NB4 (cell line): ENCODE results near the gene FAM118A.
A peak's percentile ranks its signal among the peaks of the same experiment; 100 is the strongest.
"Not testable (repeated sequence)": the region's sequence is repeated elsewhere in the genome, so short reads cannot be mapped to it uniquely, and the experiment has no call there.

Experiments
- DNase-seq: peaks from one replicate; pipeline ENCODE4 v3.0.0; 2010; ENCODE audit warnings: low read depth
- H3K4me3 ChIP-seq: one replicate; pipeline ENCODE4 v1.5.1; 2011; ENCODE audit warnings: mild to moderate bottlenecking, low read depth, low read length, moderate library complexity
- MYC ChIP-seq: IDR thresholded peaks from 2 replicates; pipeline ENCODE4 v1.6.1; 2011; ENCODE audit warnings: low read depth, low read length
- POLR2A ChIP-seq: IDR thresholded peaks from 2 replicates; pipeline ENCODE4 v1.6.1; 2011; ENCODE audit warnings: mild to moderate bottlenecking; ENCODE audit not compliant: insufficient read length; ENCODE audit errors: extremely low read depth
- TF ChIP-seq, protein P1 (sequence below): IDR thresholded peaks from 2 replicates; pipeline ENCODE4 v1.6.1; 2011; ENCODE audit warnings: low read depth, low read length
- TF ChIP-seq, protein P2 (sequence below): IDR thresholded peaks from one replicate; pipeline ENCODE4 v1.5.1; 2012; ENCODE audit warnings: low read depth, low read length

The FAM118A gene

DNA sequence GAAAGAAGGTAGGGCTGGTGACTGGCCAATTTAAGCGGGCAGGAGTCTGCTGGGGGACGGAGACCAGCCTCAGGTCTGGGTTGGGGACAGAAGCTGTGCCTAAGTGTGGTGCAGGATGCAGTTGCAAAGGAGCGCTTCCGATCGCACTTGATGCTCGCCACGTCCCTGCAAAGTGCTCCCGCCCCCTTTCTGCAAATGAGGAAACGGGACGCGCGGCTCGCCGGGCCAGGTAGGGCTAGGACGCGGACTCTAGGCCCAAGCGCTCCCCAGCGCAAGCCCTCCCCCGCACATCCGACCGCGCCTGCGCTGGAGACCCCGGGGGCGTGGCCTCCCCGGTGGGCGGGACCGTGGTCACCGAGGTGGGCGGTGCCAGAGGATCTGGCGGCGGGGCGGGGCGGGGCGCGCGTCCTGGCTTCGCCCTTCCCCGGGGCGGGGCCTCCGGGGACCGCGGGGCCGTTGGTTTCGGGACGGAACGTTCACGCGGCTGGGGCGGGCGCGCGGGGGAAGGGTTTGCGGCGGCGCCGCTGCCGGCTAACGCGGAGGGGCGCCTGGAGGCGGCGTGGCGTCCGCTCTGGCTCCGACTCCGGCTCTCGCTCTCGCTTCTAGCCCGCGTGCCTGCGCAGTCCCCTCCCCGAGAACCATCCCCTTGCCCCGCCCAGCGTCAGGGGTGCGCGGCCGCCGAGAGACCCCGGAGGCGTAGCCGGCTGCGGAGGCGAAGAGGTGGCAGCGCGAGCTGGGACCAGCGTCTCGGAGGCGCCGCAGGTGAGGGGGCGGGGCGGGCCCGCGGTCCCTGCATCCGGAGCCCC lies at the start of gene FAM118A:
Gene FAM118A (plus strand): TSS at position 513 of the 806 bp plus-strand sequence. CDS start 12,446 bp downstream, outside the sequence.
- peak; percentile 96 for DNase-seq
- H3K4me3 ChIP-seq = peak within 1 kb of the TSS; percentile 77
- TF ChIP-seq, protein P1, sequence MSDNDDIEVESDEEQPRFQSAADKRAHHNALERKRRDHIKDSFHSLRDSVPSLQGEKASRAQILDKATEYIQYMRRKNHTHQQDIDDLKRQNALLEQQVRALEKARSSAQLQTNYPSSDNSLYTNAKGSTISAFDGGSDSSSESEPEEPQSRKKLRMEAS = peak; percentile 1; the same call in 1 of the 2 replicates
- TF ChIP-seq POLR2A (peak; percentile 74), MYC (peak; percentile 83)
- TF ChIP-seq, protein P2, sequence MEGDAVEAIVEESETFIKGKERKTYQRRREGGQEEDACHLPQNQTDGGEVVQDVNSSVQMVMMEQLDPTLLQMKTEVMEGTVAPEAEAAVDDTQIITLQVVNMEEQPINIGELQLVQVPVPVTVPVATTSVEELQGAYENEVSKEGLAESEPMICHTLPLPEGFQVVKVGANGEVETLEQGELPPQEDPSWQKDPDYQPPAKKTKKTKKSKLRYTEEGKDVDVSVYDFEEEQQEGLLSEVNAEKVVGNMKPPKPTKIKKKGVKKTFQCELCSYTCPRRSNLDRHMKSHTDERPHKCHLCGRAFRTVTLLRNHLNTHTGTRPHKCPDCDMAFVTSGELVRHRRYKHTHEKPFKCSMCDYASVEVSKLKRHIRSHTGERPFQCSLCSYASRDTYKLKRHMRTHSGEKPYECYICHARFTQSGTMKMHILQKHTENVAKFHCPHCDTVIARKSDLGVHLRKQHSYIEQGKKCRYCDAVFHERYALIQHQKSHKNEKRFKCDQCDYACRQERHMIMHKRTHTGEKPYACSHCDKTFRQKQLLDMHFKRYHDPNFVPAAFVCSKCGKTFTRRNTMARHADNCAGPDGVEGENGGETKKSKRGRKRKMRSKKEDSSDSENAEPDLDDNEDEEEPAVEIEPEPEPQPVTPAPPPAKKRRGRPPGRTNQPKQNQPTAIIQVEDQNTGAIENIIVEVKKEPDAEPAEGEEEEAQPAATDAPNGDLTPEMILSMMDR = no peak

DNA sequence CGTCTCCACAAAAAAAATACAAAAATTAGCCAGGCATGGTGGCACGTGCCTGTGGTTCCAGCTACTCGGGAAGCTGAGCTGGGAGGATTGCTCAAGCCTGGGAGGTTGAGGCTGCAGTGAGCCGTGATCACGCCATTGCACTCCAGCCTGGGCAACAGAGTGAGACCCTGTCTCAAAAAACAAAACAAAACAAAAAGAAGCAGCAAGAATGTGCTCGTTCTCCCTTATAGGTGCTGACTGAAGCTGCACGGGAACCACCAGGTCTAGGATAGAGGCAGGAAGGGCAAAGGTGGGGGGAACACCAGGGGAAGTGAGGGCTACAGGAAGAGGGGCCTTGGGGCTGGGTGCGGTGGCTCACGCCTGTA lies 49.4 kb upstream of the FAM118A start:
- not testable (repeated sequence) for DNase-seq, H3K4me3 ChIP-seq

DNA sequence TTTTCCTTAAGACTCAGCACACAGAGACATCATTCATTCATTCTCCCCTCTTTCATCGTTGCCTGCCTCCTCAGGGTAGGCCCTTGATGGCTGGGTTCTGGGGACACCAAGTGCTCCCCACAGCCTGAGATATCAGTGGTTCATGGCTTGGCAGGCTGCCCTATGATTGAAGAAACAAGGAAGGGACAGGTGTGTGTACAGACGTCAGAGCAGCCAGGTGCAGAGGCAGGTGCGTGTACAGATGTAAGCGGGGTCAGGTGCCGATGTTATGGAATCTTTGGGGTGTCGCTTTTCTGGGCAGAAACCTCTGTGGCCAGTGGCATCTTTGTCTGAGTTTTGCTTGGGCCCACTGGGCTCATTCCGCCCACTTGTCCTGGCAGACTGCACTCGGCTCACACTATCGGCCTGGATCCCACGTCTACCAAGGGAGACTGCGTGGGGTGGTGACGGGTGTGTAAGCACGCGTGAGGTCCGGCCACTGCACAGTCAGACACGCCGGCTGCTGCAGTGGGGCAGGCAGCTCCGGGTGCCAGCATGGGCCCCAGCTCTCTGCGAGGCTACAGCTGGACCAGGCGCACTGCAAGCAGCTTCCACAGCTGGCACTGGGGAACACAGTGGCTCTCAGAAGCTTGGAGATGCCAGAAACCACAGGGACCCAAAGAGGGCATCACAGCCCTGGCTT lies 48.2 kb upstream of the FAM118A start:
- no peak for DNase-seq
- no peak for TF ChIP-seq MYC
- TF ChIP-seq, protein P1 = no peak
- TF ChIP-seq, protein P2 = no peak
- TF ChIP-seq POLR2A = no peak
- H3K4me3 ChIP-seq = no peak overlapping the region

DNA sequence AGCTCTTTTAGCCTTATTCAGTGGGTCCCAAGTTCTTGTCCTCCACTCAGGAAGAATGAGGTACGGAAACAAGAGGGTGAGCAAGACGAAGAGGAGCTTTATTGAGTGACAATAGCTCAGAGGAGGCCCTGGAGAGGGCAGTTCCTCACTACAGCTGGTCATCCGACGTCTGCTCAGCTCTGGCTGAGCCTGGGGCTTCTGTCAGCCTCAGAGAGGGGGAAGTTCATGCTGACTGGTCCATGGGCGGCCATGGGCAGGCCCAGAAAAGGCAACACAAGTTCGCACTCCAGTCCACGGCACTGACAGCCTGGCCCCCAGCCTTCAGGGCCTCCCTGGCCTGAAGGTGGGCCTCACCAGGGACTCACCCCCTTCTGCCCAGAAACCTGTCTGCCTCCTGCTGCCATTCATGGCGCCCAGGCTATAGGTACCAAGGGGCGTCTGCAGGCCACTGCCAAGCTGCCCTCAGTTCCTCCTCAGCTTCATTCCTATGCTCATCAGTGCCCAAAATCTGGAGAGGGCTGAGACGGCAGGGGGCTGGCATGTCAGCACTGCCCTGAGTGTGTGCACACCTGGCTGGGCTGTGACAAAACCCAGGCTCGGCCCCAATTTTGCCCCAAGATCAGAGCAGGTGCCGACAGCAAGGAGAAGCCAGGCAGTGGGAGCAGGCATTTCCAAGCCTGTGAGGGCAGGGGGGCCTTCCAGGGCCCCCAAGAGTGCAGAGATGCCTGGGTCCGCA lies 47.4 kb upstream of the FAM118A start:
- no peak for TF ChIP-seq MYC
- TF ChIP-seq POLR2A = no peak
- TF ChIP-seq, protein P1 = no peak
- peak; percentile 53 for DNase-seq
- no peak overlapping the region for H3K4me3 ChIP-seq

DNA sequence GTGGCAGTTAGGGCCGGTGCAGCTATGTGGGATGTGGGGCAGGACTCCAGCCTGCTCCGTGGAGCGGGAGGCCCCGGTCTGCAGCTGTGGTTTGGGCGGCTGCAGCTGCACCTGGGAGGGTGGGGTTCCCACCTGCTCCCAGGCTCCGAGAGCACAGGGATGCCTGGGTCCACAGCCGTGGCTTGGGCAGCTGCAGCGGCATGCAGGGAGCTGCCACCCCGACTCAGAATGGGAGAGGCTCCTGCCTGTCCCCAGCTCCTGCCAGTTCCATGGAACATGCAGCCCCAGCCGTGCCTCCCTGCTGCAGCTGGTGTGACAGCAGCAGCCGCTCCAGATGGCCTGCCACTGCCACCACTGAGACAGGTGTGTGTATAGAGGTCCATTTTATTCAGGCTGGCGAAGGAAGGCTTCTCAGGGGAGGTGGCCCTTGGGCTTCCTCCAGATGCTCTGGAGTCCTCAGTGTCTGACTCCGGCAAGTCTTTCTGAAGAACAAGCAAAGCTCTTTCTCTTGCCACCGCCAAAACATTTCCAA lies 46.7 kb upstream of the FAM118A start:
- H3K4me3 ChIP-seq = no peak overlapping the region
- no peak for TF ChIP-seq MYC
- TF ChIP-seq, protein P1 = no peak
- TF ChIP-seq, protein P2 = no peak
- TF ChIP-seq POLR2A = no peak
- no peak for DNase-seq

DNA sequence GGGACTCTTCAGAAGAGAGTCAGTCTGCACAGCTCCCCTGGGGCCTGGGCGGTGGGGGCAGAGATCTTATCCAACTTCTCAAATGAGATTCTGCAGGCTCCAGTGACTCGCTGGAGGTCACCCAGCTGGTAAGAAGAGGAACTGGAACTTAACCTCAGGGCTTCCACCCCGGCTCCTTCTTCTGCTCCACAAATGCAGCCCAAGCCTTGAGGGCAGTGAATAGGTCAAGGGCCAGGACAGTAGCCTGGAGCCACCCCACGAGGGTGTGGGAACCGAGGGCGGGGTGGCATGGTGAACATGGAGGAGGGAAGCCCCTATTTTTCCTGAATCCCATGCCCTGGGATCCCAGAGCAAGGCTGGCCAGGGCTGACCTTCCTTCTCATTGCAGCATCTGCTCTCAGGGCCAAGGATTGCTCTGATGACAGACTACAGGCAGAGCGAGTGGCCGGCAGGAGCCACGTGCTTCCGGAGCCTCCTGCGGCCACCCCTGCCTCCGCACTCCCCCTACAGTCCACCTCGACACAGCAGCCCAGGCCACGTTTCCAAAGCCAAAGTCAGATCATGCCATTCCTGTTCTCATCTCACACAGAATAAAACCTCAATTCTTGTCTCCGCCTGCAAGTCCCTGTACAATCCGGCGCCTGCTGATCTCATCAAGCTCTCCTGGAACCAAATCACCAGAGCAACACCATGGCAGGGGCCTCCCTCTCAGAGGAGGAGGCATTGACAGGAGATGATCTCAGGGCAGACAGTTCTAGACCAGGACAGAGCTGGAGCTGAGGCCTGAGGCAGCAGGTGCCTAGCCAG lies 46.1 kb upstream of the FAM118A start:
- TF ChIP-seq, protein P1 = peak; percentile 99
- peak; percentile 97 for TF ChIP-seq MYC
- TF ChIP-seq, protein P2 = peak; percentile 47
- TF ChIP-seq POLR2A = no peak
- DNase-seq = peak; percentile 97
- peak overlapping the region; percentile 16 for H3K4me3 ChIP-seq
